Heart left ventricle (tissue), 16 donors: ENCODE measurements around the gene DIP2C. TPM values are rescaled to one million over a fixed set of nuclear protein-coding genes. Genes with fewer than 3 reads are reported as not detected.

Experiments
- ATAC-seq, 4 donors: fragments of 200-7000 bp; cut with Tn5 transposase; one replicate each; pipeline ENCODE4 v1.9.1; 2020 to 2022; ENCODE audit warnings: moderate library complexity in 4 of 4, mild to moderate bottlenecking in 3 of 4, moderate number of reproducible peaks in 1 of 4
- DNase-seq, 5 donors: peaks; one replicate each; pipeline ENCODE4 v3.0.0-alpha.2; 2020
- H3K27ac ChIP-seq, 12 donors: fragments of 200-600 bp; sonication (generic) in 4 of 12; one replicate each; pipeline versions ENCODE4 v1.5.0 to v1.8.0; 2016 to 2022; ENCODE audit warnings: mild to moderate bottlenecking in 2 of 12
- H3K27me3 ChIP-seq, 9 donors: fragments of 200-600 bp; sonication (generic) in 2 of 9; one replicate each; pipeline versions ENCODE4 v1.5.1 to v1.8.0; 2016 to 2022; ENCODE audit warnings: mild to moderate bottlenecking in 3 of 9
- H3K36me3 ChIP-seq, 9 donors: fragments of 200-600 bp; sonication (generic) in 2 of 9; one replicate each; pipeline versions ENCODE4 v1.5.0 to v1.8.0; 2018 to 2022; ENCODE audit warnings: mild to moderate bottlenecking in 2 of 9
- H3K4me1 ChIP-seq, 12 donors: fragments of 200-600 bp; sonication (generic) in 4 of 12; one replicate each; pipeline versions ENCODE4 v1.5.0 to v1.8.0; 2016 to 2022; ENCODE audit warnings: mild to moderate bottlenecking in 3 of 12
- H3K4me3 ChIP-seq, 12 donors: fragments of 200-600 bp; sonication (generic) in 4 of 12; one replicate each; pipeline versions ENCODE4 v1.5.0 to v1.8.0; 2017 to 2022; ENCODE audit warnings: mild to moderate bottlenecking in 9 of 12, moderate library complexity in 4 of 12
- H3K9me3 ChIP-seq, 12 donors: fragments of 200-600 bp; sonication (generic) in 4 of 12; one replicate each; pipeline versions ENCODE4 v1.5.0 to v1.8.0; 2016 to 2022; ENCODE audit warnings: mild to moderate bottlenecking in 1 of 12
- POLR2A ChIP-seq, 2 donors: fragments of 450-650 bp; IDR thresholded peaks; one replicate each; pipeline ENCODE4 v1.6.1; 2017; ENCODE audit warnings: antibody characterized with exemption in 2 of 2, mild to moderate bottlenecking in 2 of 2, moderate library complexity in 2 of 2
- WGBS, 4 donors: extraction: QIAGEN DNeasy Blood & Tissue Kit in 2 of 4; methylation state at CpG; one replicate each; pipeline versions ENCODE4 v1.1.5 to v1.1.7; 2013 to 2018; 5-methylcytosine and 5-hydroxymethylcytosine counted together
- intact Hi-C, 10 donors: fragments of 100-400 bp; cut with DNase I; formaldehyde crosslinking; loops; one replicate each; pipeline versions ENCODE4 v1.11.1 to v1.14.2; 2022
- polyA plus RNA-seq, 2 donors: library from polyadenylated mRNA; stranded (reverse); fragments of 200-250 nt; gene quantifications; one replicate each; pipeline ENCODE4 v1.2.3, GENCODE V29; 2013
- total RNA-seq, 9 donors: library from RNA; depleted of rRNA in 2 of 9; stranded (reverse); fragments of >200 nt in 2 of 9; fragmentation: NEBNext Ultra II Directional in 3 of 9; extraction: Animal tissue kit (Norgen Biotek cat#: 25700) in 3 of 9; gene quantifications; one replicate each; pipeline versions ENCODE4 v1.1.0 to v1.2.4, GENCODE V29; 2016 to 2023
- TF ChIP-seq, protein P1 (sequence below), 12 donors: fragments of 200-600 bp; sonication (generic) in 4 of 12; IDR thresholded peaks; one replicate each; pipeline versions ENCODE4 v1.5.0 to v1.8.0; 2018 to 2022; ENCODE audit warnings: antibody characterized with exemption in 12 of 12, mild to moderate bottlenecking in 5 of 12
- donor health status: ischemic (EF 13 %, LVEDD 7.1; RV severe dilation, severe dysfunction).
- donor health status: healthy with polysubstance abuse.
- donor health status: DM: no; HTN: yes; CAD: no.
- donor health status: DM: no; HTN: no; CAD: no.
- donor health status: ischemic (EF 25% LVEDD 6.9; RV normal size, moderate dysfunction).
- donor health status: ischemic (EF 25% LVEDD 5.7; RV mildly dilated, moderate dysfunction).
- donor health status: healthy.
- donor health status: DM: yes; HTN: yes; CAD: no.
- donor health status: ischemic (EF 35%, LVEDD 5.7; RV mildly dilated, moderate dysfunction).
- donor health status: nonischemic (EF 11% LVEDD 7.7; RV severe dilation, severe dysfunction).
- donor health status: DM: yes; HTN: yes; CAD: no.
- donor health status: PGD.
- donor health status: ischemic (EF 29% LVEDD 5.4; RV normal size, mild dysfunction).
- donor health status: nonischemic (EF 23%, LVEDD 6.1; RV moderate dilation, normal function).

DIP2C gene
- total and polyA plus RNA-seq, 11 donors: 7.4 to 43.1 (median 28.5) TPM

DNA sequence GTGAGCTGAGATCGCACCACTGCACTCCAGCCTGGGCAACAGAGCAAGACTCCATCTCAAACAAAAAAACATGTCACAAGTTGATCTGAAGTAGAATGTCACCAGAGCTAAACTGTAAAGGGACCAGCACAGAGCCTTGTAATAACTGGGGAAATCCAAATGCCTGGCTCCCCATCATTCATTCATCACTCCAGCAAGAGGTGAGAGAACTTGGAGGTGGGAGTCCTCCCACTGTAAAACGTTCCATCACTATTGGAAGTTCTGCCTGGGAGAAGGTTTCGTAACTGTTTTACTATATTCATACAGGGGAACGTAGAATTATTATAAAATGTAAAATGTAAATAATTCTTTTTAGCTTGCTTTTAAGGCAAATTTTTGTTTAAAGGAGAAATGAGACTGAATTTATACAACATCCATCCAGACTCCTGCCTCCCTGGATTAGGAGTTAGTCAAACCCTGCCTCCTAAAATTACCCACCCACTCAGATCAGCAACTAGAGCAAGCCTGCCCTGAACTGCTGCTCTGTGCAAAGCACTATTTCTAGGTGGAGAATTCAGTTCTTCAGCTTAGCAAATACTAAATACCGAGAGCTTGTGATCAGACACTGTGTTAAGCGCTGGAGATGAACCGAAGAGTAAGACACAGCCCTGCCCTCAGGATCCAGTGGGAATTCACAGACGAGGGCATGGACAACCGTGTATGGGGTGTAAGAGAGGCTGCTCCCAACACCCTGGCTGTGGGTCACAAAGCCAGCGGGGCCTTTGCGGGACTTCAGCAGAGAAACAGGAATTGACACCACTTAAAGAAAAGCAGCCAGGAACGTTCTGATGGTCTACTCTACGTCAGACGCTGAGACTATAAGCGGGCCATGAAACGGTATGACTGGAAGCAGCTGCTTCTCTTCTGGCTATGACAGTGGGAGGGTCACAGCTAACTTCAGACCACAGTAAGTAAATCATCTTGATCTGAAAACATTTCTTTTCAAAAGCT, 345.9 kb downstream of the DIP2C start:
- no peak for TF ChIP-seq POLR2A (IDR thresholded peaks at IDR 0.05)
- TF ChIP-seq, protein P1, sequence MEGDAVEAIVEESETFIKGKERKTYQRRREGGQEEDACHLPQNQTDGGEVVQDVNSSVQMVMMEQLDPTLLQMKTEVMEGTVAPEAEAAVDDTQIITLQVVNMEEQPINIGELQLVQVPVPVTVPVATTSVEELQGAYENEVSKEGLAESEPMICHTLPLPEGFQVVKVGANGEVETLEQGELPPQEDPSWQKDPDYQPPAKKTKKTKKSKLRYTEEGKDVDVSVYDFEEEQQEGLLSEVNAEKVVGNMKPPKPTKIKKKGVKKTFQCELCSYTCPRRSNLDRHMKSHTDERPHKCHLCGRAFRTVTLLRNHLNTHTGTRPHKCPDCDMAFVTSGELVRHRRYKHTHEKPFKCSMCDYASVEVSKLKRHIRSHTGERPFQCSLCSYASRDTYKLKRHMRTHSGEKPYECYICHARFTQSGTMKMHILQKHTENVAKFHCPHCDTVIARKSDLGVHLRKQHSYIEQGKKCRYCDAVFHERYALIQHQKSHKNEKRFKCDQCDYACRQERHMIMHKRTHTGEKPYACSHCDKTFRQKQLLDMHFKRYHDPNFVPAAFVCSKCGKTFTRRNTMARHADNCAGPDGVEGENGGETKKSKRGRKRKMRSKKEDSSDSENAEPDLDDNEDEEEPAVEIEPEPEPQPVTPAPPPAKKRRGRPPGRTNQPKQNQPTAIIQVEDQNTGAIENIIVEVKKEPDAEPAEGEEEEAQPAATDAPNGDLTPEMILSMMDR (IDR thresholded peaks at IDR 0.05): no peak
- intact Hi-C loops: no loop called here
- H3K36me3 ChIP-seq: peaks cover 0 to 72% (median 52%) of the 10 kb centered on the region in 9 donors
- H3K27ac ChIP-seq: no peak overlapping the region
- H3K27me3 ChIP-seq: no peaks in the 10 kb centered on the region
- WGBS, 4 donors: 87 to 91% (median 89%) methylated on average over 16 of the region's 16 CpGs
- H3K4me3 ChIP-seq: no peak overlapping the region
- DNase-seq (no peak), ATAC-seq (no peak)
- H3K9me3 ChIP-seq: no peaks in the 10 kb centered on the region
- H3K4me1 ChIP-seq: no peaks in the 10 kb centered on the region

DNA sequence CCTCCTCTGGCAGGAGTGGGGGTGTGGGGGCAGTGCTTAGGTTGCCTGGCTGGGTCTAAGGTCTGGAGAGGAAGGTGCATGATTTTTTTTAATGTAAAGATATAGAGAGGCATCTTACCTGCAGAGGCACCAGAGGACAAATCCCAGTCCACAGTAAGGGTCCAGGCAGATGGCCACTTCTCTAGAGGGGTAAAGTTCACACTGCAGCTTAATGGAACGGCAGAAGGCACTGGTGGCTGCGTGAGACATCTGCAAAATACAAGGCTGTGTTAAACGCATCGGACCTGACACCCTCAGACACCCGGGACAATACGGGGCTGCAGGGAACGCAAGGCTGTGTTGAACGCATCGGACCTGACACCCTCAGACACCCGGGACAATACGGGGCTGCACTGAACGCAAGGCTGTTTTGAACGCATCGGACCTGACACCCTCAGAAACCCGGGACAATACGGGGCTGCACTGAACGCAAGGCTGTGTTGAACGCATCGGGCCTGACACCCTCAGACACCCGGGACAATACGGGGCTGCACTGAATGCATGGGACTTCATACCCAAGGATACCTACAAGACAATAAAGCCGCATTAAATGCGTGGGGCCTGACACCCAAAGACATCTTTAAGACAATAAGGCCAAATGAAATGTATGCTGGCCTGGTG, 348.3 kb downstream of the DIP2C start:
- TF ChIP-seq, protein P1 (IDR thresholded peaks at IDR 0.05): no peak
- TF ChIP-seq POLR2A (IDR thresholded peaks at IDR 0.05): no peak
- DNase-seq (no peak), ATAC-seq (no peak)
- Histone ChIP-seq H3K4me1 (no peaks in the 10 kb centered on the region), H3K36me3 (peaks cover 0 to 78% (median 54%) of the 10 kb centered on the region in 9 donors), H3K27me3 (no peaks in the 10 kb centered on the region), H3K9me3 (no peaks in the 10 kb centered on the region), H3K4me3 (no peak overlapping the region), H3K27ac (no peak overlapping the region)
- intact Hi-C loops: no loop called here
- 93 to 97% (median 95%) methylated on average over 23 of the region's 23 CpGs for WGBS, 4 donors

DNA sequence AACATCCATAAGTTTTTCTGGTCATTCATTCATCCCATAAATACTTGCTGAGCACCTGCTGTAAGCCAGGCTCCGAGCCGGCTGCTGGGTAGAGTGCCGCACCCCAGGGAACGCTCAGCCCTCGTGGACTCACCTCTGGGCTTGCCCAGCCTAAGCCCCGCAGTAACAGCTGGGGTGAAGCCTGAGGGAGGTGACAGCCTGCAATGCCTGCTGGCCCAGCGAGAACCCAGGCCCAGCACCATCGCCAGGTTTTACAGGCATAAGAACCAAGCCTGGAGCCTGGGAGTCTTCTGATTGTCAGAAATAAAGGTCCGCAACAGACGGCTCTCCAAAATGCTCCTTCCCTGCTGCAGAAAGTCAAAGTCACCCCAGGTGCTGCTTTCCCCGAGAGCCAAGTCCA, 348.8 kb downstream of the DIP2C start:
- ATAC-seq: no peak
- Histone ChIP-seq H3K9me3 (no peaks in the 10 kb centered on the region), H3K4me3 (no peak overlapping the region), H3K27me3 (no peaks in the 10 kb centered on the region), H3K27ac (no peak overlapping the region), H3K36me3 (peaks cover 0 to 82% (median 54%) of the 10 kb centered on the region in 9 donors), H3K4me1 (no peaks in the 10 kb centered on the region)
- WGBS, 4 donors: 90 to 96% (median 93%) methylated on average over 9 to 11 of the region's 11 CpGs
- no peak for TF ChIP-seq POLR2A (IDR thresholded peaks at IDR 0.05)
- TF ChIP-seq, protein P1 (IDR thresholded peaks at IDR 0.05): no peak
- DNase-seq: no peak
- intact Hi-C loops: no loop called here

DNA sequence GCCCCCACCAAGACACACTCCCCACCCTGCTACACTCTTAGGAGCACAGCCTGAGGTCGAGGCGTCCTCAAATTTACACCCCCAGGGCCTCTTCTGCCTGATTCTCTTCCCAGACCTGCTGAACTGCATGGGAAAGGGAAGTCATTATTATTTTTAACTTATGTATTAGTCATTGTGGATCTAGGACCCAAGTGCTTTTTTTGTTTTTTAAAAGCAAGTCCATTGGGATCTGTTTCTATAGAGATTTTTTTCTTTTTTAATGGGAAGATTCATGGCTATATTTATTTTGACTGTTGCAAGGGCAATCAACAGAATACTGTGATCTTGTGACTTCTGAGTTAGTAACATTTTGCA, 350.5 kb downstream of the DIP2C start:
- Histone ChIP-seq H3K27ac (no peak overlapping the region), H3K4me3 (no peak overlapping the region), H3K27me3 (no peaks in the 10 kb centered on the region), H3K36me3 (peaks cover 0 to 77% (median 49%) of the 10 kb centered on the region in 9 donors), H3K4me1 (no peaks in the 10 kb centered on the region), H3K9me3 (no peaks in the 10 kb centered on the region)
- 73 to 91% (median 84%) methylated on average over 2 of the region's 2 CpGs for WGBS, 4 donors
- DNase-seq (no peak), ATAC-seq (no peak)
- intact Hi-C loops: no loop called here
- TF ChIP-seq, protein P1 (IDR thresholded peaks at IDR 0.05): no peak
- TF ChIP-seq POLR2A (IDR thresholded peaks at IDR 0.05): no peak
